Hematopoietic multipotent progenitor cell treated with erythropoietin and hydrocortisone succinate and interleukin-3 and kit ligand, for 15 days (in vitro differentiated cells): ENCODE results near the gene PURA.
"Not testable (repeated sequence)": the region's sequence is repeated elsewhere in the genome, so short reads cannot be mapped to it uniquely, and the experiment has no call there.

Experiments used
- DNase-seq: peaks from one replicate; pipeline ENCODE4 v3.0.0-alpha.2; 2015; ENCODE audit warnings: low spot score

The PURA gene

DNA sequence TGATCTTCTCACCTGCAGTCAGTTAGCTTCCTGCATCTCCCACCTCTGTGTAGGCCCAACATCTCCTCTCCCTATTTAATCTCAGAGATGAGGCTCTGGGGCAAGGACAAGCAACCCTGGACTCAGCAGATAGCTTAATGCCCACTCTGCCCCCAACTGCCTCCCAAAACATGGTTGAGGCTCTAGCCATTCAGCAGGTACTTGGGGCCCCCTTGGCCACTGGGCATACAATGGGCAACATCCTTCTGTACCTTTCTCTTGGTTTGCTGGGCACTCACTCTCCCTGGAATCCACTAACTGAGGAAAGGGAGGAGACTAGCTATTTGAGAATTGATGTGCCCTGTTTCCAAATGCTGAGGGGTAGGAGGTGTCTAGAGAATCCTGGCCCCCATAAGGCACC, 21.2 kb downstream of the PURA start:
- DNase-seq = no peak

DNA sequence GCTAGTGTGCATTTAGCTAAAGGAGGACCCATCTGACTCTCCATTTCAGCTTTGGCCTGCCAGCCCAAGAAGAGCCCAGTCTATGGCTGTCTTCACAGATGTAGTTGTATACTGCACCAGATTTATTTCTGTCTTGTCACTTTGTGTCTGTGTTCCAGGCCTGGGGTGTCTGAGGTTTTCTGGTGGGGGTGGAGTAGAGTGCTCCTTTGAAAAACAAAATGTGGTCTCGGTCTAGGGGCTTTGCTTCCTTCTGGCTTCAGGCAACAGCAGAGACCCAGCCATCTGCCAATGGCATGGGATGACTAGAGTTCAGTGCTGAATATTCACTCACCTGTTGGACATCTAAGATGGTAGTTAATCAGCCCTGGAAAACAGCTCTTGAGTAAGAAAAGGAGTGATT, 22.7 kb downstream of the PURA start:
- DNase-seq = no peak

DNA sequence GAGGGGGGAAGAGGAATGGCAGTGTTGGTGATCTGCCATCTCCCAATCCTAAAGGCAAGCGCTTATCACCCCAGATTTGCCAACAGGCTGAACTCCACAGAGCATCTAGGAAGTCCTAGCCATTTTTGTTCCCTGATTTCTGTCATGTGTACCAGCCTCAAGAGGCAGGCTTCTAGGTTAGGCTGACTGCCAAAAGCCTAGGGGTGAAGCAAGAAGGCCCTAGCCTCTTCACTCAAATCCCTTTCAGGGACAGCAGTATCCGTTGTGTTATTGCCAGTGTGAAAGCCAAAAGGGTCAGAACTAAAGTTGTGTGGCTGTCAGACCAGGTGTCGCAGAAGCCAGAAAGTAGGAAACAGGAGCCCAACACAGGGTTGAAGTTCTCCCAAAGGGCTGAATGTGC, 26.5 kb downstream of the PURA start:
- no peak for DNase-seq

DNA sequence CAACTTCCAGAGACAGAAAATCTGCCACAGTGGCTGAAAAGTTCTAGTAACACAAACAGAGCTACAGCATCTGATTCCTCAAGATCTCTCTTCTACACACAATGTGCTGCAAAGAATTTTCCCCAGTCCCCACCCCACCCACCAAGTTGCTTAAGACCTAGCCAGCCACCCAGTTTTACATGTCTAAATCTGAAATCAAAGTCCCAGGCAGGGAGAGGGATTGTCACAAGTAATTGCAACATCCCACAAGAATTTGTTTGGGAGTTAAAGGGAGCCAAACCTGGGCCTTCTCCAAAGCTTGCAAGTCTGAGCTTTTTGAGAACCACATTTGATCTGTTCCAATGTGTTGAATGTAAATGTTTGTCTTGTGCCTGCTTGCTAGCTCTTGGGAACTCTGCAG, 27.3 kb downstream of the PURA start:
- no peak for DNase-seq

DNA sequence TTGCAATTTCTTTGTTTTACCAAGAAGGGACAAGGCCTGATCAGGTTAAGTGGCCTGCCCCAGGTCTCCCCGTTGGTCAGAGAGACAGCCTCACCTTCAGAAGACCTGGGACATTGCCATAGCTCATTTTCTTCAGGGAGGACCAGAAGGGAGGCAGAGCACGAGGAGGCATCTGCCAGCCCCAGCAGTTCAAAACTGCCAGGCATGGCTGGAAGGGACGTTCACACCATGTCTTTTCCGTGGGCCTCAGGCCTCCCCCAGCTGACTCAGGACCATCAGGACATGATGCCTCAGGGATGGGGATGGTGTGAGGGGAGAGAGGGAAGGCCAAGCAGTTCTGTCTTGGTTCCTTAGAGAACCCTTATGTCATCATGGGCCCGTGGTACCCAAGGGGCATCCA, 28.3 kb downstream of the PURA start:
- no peak for DNase-seq

DNA sequence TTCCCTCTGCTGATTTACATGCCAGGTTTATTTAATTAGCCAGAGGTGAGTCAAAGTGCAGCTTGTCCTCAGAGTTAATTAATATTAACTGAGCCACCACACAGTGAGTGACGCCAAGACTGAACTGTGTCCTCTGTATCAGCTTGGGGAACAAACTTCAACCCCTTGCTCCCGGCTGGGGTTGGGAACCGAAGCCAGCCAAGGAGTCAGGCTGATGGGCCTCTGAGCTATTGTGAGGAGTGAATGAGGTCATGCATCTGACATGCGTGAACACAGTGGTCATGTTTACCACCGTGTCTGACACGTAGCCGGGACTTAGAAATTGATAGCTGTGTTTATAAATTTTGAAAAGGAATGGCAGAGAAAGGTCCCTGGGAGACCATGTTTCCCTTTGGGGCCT, 28.9 kb downstream of the PURA start:
- DNase-seq = no peak

DNA sequence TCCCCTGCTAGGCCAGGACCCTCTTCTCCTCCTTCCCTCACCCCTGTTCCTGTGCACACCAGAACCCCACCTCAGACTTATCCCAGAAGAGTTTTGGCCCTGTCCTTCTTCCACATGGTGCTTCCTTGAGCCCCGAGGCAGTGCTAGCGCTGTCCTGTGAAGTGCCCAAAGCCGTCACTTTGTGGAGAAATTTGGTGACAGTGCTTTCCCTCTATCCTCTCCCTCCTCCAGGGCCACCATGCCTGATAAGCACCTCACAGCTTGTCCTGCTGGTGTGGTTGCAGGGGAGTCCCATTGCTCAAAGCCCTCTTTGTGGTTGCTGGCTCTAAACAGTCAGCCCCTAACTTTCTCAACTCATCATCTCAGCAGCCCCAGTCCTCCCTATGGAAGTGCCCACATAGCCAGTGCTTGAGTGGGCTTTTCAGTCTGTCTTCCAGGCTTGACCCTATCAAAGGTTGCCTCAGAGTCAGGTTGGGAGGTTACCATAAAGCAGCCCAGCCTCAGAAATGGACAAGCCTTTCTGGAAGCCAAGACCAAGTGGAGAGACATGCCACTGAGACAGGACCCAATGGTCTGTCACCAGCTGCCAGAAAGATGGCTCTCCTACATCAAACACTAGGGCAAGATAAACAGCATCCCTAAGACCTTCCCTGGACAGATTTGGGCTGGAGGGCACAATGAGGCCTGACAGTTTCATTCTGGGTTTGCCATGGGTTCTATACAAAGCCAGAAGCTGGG, 29.8 kb downstream of the PURA start:
- no peak for DNase-seq

DNA sequence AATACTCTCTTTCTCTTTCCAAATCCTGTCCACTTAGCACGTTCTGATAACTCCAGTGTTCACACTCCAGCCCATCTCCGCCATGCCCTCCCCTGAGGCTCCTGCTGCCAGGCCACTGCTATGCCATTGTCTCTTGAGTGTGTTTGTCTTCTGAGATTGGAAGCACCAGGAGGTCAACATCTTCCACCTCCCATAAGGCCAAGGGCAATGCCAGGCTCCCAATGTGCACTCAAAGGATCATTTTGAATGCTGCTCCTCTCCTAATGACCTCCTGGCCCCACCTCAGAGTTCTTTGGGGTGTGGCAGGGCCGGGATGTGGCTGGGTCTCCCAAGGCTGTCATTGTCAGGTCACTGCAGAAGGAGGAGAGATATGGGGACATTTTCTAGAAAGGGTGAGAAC, 31.3 kb downstream of the PURA start:
- no peak for DNase-seq

DNA sequence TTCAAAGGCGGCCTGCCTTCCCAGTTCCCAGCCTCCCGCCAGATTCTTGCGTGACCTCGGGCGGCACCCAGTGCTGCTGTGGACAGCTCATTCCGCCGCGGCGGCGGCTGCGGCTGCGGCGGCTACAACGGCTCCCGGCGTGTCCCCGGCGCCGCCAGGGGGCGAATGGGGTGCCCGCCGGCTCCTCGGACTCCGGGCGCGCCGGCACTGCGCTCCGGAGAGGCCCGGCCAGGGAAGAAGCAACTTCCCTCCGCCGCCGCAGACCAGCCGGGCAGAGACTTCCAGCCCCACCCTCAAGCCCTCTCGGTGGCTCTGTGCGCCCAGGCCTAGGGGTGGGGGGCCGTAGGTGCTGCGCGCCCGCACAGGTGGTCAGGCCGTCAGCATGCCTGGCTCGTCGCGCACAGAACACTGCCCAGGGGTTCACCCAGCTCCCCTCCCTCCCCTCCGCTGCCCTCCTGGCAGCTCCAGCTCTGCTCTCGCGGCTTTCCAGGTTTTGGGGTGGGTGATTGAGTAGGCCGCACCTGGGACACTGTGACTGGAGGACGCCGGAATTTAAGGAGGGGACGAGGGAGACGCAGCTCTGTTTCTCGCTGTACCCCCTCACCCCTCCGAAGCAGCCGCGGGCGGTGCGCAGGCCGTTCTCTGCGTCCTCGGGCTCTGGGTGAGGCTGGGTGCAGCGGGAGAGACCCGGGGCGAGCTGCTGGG, 32.1 kb downstream of the PURA start:
- DNase-seq = peak; percentile 32

DNA sequence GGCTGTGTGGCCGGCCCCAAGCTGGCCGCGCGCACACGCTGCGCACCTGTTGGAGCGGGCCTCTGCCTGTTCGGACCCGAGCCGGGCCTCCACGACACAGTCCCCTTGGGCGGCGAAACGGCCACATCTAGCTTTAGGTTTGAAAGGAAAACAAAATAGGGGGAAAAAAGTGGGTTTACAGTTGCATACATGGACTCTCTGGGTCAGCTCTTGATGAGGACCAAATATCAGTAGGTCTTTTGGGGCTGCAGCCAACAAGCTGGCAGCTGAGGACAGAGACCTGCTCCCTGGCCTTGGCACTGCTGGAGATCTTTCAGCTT, 32.6 kb downstream of the PURA start:
- no peak for DNase-seq

DNA sequence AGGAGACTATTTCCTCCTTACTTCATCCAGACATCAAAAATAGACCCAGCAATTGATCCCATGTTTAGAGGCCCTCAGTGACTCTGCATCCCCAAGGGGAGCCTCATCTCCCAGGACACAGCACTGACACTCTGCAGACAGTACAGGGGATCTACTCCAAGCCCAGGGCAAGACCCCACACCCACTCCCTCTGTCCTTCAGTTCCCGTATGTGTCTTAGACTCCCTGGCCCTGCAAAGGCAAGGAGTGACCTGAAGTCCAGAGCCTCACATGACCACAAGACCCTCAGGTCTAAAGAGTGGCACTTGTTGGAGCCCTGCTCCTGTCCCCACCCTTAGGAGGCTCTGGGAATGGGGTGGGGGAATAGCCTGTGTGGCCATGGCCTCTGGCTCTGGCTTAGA, 33.6 kb downstream of the PURA start:
- no peak for DNase-seq

DNA sequence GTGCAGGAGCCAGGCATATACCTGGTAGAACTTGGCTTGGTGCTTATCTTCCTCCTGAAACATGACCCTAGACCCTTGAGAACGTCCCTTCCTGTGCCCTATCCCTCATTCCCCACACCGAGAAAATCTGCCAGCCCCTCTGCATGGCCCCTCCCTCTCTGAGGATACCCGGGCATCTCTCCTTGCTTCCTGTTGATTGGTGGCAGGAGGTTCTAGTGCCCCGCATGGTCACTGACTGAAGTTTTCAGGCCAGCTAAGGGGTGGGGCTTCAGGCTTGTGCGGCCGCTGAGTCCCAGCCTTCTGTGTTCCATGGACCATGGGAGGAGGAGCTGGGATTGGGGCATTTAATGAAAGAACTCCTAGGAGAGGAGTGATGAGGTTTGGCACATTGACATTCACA, 34.6 kb downstream of the PURA start:
- no peak for DNase-seq

DNA sequence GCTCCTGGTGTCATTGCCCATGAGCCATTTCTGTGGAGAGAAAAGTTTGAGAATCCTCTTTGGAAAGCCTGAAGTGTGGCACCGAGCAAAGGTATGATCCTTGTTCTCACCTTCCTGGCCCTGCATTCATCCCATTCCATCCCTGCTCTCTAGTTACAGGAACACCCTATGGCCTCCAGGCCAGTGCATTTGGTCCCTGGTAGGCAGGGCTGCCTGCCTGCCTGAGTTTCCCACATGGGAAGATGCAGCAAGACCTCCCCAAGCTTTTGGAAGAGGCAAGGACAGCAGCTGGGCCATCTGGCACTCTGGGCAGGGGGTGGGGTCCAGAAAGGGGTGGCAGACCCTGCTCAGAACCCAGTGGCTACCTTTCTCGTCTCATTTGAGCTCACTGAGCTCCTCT, 36.3 kb downstream of the PURA start:
- DNase-seq = no peak

DNA sequence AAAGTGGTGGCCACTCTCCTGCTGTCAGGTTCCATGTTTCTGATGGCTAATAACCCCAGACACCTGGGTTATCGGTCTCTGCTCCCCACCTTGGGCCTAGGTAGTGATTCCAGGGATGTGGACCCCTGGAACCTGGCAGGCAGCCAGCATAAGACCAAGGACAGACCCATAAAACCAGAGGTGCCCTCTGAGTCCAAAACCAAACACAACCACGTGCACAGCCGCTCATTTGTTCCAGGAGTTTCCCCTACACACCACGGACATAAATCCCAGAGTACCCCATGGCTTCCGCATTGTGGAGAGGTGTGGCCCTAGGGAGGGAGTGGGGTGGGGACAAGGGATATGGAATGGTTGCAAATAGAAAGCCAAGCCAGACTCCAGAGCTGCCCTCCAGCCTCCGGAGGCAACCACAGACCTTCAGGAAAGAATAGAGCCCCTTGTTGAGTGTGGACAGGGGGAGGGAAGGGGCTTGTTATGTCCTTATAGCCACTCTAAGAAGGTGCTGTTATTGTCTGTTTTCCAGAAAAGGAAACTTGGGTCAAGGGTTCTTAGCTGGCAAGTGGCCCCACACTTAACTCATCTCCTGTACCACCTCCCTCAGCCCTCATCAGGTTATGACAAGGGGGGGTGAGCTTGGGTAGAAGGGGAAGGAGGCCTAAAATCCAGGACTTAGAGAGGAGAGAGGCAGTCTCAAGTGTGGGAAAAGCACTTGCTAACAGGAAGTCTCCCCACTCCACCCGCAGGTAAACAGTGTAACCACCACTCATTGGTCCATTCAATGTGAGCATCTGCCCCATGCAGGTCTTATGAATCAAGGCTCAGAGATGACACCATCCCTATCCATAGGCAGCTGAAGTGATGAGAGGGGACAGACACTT, 37.5 kb downstream of the PURA start:
- DNase-seq = no peak

DNA sequence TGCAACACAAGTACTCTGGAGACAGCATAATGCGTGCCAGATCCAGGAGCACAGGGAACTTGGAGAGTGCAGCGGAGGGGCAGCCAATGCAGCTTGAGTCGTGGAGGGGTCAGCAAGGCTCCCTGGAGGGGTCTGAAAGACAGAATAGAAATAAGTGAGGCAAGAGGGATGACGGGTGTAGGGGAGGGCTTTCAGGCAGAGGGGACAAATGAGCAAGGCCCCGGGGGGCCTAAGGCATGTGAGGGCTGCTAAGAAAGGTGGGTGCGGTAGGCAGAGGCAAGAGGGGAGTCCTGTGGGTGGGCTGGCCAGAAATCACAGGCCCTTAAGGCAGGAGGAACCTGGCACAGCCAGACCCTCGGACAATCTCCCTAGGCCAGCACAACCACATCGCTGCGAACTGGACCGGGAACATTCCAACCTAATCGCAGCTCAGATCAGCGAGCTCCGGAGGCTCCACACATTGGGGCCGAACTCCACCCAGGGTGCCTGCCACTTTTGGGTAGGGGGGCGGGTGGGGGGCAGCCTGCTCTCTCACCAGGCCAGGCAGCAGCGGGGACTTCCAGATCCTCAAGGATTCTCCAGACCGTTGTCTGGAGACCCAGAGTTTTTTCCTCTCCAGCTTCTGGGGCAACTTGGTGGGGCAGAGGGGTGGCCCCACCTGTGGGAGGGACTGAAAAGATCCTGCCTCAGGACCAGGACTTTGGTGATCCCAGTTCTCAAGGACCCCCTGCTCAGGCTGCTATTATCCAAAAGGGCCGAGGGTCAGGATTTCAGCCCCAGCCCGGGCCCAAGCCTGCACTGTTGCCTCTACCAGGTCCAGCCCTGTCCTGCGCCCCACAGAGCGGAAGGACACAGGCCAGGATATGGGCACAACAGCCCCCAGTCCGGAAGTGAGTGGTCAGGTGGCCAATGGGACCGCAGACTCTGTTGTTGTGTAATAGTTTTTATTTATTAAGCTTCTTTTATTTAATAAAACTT, 38.4 kb downstream of the PURA start:
- no peak for DNase-seq

DNA sequence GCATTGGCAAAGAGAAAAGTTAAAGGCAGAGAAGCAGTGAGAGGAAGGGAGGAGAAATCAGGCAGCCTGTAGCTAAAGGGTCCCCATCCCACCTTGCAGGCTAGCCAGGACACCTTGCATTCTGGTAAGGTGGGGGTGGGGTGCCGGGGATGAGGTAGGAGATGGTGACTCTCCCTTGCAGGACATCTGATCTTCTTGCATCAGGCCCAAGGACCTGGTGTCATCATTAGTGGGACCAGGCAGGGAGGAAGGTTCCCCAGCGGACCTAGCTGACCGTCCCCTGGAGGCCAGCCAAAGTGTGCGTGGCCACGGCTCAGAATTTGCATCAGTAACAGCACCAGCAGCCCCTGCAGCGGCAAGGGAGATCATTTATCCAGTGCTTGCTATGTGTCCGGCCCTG, 39.3 kb downstream of the PURA start:
- no peak for DNase-seq

DNA sequence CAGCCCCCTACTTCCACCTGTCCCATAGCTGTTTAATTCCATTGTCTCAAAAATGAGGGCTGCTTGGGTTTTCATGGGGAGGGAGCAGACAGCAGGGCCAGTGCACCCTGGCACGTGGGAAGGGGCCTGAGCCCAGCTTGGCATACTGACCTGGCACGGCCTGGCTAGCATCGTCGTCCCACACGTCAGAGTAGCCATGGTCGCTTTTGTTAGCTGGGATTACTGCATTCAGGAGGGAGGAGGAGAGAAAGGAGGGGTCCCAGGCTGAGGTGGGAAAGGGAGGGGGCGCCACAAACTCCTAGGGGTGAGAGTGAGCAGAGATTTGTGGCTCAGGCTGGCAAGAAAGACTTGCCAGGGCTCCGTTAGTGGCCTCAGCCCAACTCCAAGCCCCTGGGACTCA, 40.0 kb downstream of the PURA start:
- no peak for DNase-seq

DNA sequence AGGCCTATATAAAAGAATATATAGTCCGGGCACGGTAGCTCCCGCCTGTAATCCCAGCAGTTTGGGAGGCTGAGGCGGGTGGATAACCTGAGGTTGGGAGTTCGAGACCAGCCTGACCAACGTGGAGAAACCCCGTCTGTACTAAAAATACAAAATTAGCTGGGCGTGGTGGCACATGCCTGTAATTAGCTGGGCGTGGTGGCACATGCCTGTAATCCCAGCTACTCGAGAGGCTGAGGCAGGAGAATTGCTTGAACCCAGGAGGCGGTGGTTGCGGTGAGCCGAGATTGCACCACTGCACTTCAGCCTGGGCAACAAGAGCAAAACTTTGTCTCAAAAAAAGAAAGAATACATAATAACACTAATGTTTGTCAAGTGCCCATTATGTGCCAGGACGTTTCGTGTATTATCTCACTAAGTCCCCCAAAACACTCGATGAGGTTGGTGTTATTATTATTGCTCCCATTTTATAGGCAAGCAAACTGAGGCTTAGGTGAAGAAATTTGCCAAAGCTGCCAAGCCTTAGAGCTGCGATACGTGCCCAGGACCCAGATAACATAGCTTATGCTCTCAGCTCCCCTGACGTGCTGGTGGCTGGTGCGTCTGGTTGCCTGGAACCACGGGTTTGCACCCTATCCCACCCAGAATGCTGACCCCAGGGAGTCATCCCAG, 40.9 kb downstream of the PURA start:
- DNase-seq = not testable (repeated sequence)

DNA sequence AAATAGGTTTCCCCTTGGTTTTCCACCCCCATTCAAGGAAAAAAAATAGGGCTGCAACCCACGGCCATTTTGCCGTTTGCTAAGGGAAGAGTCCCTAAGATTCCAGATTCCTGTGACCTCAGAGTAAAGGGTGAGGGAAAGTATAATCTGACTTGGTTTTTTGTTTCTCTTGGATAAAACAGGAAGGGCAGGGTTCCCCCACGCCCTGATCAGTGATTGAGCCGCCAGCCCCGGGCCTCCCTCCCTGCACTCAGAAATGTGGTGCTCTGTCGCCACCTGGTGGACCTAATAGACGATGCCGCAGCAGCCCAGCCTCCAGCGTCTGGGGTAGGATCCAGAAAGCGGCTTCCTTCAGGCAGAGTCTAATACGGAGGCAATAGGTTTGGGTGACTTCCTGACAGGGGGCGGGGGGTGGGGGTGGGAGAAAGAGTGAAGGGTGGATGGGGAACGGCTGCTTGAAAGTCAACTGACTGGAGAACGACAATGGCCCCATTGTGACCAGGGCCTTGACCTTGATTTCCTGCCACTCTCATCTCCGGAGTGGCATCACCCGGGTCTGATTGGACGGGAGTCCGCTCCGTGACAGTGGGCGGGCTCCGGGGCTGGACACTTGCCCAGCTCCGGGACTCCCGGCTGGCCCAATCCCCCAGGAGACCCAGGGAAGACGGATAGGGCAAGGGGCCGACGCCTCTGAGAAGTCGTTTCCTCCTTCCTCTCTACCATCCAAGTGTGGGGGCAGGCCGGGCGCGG, 43.3 kb downstream of the PURA start:
- DNase-seq = peak; percentile 85
